GM21723 (cell line): Measurements from ENCODE around the gene TTC21A.
"Not testable (repeated sequence)": the region's sequence is repeated elsewhere in the genome, so short reads cannot be mapped to it uniquely, and the experiment has no call there.

Experiments
- ATAC-seq: cut with Tn5 transposase; IDR thresholded peaks from one replicate; pipeline ENCODE4 v1.9.1; 2021; ENCODE audit warnings: mild to moderate bottlenecking, moderate library complexity; ENCODE audit not compliant: unreplicated experiment

Gene TTC21A

GRCh38 chr3:39107388-39108199, at the start of gene TTC21A, which contains the start of gene GORASP1:
TTC21A (plus strand) TSS chr3:39107680; CDS start chr3:39107838, 158 bp downstream.
GORASP1 (minus strand) TSS chr3:39107627; CDS start chr3:39107541, 86 bp downstream.
- peak; percentile 64 for ATAC-seq

GRCh38 chr3:39061228-39061627, 46.3 kb upstream of the TTC21A start:
- not testable (repeated sequence) for ATAC-seq

- ATAC-seq, result no peak
Observed at GRCh38 chr3:39062180-39062579, 45.3 kb upstream of the TTC21A start.

GRCh38 chr3:39063143-39063542, 44.3 kb upstream of the TTC21A start:
- ATAC-seq, result no peak

- ATAC-seq, result no peak
Observed at GRCh38 chr3:39064646-39065045, 42.8 kb upstream of the TTC21A start.

- ATAC-seq, result peak; percentile 100
Observed at GRCh38 chr3:39065197-39065596, 42.3 kb upstream of the TTC21A start.

GRCh38 chr3:39067286-39067685, 40.2 kb upstream of the TTC21A start:
- no peak for ATAC-seq

GRCh38 chr3:39068556-39068955, 38.9 kb upstream of the TTC21A start:
- ATAC-seq, result no peak

GRCh38 chr3:39075910-39076309, 31.6 kb upstream of the TTC21A start:
- no peak for ATAC-seq

- no peak for ATAC-seq
Observed at GRCh38 chr3:39079530-39079929, 27.9 kb upstream of the TTC21A start.

- ATAC-seq, result no peak
Observed at GRCh38 chr3:39080026-39080425, 27.5 kb upstream of the TTC21A start.

- ATAC-seq, result no peak
Observed at GRCh38 chr3:39082666-39083313, 24.7 kb upstream of the TTC21A start.

- ATAC-seq, result peak; percentile 61
Observed at GRCh38 chr3:39086144-39086543, 21.3 kb upstream of the TTC21A start.

- no peak for ATAC-seq
Observed at GRCh38 chr3:39088456-39088855, 19.0 kb upstream of the TTC21A start.

GRCh38 chr3:39088889-39089288, 18.6 kb upstream of the TTC21A start:
- ATAC-seq, result no peak

GRCh38 chr3:39090922-39091321, 16.6 kb upstream of the TTC21A start:
- ATAC-seq, result no peak

- no peak for ATAC-seq
Observed at GRCh38 chr3:39094851-39095677, 12.4 kb upstream of the TTC21A start.

GRCh38 chr3:39095778-39096177, 11.7 kb upstream of the TTC21A start:
- ATAC-seq, result no peak

GRCh38 chr3:39096775-39097174, 10.7 kb upstream of the TTC21A start:
- ATAC-seq, result no peak

GRCh38 chr3:39097716-39098472, 9.6 kb upstream of the TTC21A start:
- ATAC-seq, result no peak
